CD4-positive, alpha-beta T cell treated with Interferon gamma for 1 hour (primary cell): ENCODE results near the gene SLC16A13.
"Not testable (repeated sequence)": the region's sequence is repeated elsewhere in the genome, so short reads cannot be mapped to it uniquely, and the experiment has no call there.

ENCODE experiments used
- DNase-seq: peaks from one replicate; pipeline ENCODE4 v3.0.0-alpha.2; 2020

SLC16A13 gene

DNA sequence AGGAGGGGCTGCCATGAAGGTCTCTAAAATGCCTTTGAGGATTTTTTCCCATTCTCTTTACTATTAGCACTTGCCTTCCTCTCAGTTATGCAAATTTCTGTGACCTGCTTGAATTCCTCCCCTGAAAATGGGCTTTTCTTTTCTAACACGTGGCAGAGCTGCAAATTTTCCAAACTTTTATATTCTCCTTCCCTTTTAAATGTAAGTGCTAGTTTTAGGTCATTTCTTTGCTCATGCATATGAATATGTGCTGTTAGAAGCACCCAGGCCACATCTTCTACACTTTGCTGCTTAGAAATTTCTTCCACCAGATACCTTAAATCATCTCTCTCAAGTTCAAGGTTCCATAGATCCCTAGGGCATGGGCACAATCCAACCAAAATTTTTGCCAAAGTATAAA lies 32.5 kb downstream of the SLC16A13 start:
- DNase-seq, result no peak

- DNase-seq, result no peak
Observed at GRCh38 chr17:7070712-7071111, 34.9 kb downstream of the SLC16A13 start.

DNA sequence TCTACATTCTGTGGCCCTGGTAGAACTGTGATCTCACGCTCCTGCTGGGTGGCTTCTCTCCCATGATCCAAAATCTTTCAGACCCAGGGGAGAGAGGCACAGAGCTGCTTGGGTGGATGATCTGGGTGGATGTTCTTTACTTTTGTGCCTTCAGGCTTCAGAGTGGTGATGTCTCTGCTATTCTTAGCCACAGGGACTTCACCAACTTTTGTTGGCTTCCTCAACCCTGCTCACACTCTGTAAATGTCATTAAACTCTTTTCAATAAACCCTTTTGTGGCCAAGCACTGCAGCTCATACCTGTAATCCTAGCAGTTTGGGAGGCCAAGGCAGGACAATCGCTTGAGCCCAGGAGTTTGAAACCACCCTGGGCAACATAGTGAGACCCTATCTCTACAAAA lies 36.6 kb downstream of the SLC16A13 start:
- no peak for DNase-seq

GRCh38 chr17:7074931-7075330 lies 39.1 kb downstream of the SLC16A13 start:
- no peak for DNase-seq

GRCh38 chr17:7077911-7078546 lies 42.2 kb downstream of the SLC16A13 start:
- DNase-seq, result no peak

GRCh38 chr17:7078711-7079110 lies 42.9 kb downstream of the SLC16A13 start:
- no peak for DNase-seq

- no peak for DNase-seq
Observed at GRCh38 chr17:7079581-7080455, 44.0 kb downstream of the SLC16A13 start, which contains the start of gene CLEC10A. Gene CLEC10A, minus strand, starts transcription at chr17:7080251. Its CDS starts 1,439 bp downstream, at chr17:7078812.

DNA sequence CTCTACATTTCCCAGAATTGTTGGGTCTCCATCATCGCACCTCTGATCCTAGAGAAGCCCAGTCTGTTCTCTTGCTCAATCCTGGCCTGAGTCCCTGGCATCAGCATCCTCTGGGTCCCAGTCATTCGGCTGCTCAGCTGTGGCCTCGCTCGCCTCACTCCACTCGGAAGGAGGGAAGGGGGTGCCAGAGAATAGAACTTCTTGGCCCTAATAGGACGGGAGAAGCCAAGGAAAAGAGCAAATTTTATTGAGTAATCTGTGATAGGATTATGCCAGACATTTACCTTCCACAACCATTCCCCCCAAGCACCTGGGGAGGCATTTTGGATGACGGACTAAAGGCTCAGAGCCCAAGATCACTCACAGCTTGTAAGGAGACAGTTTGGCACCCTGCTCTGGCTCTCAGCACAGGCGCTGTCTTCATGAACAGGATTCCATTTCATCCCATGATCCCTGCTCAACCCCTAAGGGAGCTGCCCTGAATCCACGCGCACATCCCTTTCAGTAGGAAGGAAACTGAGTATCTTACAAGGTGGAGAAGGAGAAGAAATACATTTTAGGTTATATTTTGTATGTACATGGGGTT lies 44.7 kb downstream of the SLC16A13 start:
- no peak for DNase-seq

DNA sequence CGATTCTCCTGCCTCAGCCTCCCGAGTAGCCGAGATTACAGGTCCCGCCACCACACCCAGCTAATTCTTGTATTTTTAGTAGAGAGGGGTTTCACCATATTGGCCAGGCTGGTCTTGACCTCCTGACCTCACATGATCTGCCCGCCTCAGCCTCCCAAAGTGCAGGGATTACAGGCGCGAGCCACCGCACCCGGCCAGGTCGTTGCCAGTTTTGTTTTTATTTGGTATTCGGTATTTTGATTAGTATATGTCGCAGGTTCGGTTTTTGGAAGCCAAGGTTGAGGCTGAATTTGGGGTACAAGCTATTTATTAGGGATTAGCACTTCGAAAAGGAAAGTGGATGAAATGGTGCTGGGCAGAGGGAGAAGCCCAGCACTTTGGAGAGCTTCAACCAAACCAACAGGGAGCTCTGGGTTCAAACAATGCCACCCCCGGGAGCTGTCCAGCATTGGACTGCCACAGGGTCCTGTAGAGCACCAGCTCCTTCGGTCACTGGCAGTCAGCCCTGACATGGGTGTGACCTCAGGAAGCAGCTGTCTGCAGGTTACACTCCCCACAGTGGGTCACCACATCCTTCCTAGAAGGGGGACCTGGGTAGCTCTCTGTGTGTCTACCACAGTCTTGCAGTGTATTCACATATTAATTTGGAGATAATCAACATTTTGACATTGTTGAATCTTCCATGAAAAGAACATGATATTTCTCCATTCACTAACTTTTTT lies 45.7 kb downstream of the SLC16A13 start:
- DNase-seq, result peak; percentile 46

DNA sequence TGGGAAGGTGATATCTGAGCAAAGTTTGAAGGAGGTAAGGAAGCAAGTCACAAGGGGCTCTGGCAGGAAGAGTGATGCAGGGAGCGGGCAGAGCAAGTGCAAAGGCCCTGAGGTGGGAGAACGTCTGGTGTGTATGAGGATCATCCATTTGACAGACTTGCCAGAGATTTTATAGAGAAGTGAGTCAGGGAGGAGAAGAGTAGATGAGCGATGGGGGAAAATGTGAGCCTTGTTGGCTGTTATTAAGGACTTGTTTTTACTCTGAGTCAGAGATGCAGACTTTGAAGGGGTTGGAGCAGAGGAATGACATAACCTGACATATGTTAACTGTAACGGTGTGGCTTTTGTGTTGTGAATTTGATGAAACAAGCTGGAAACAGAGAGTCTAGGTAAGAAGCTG lies 47.8 kb downstream of the SLC16A13 start:
- no peak for DNase-seq

- DNase-seq, result no peak
Observed at GRCh38 chr17:7084088-7084487, 48.3 kb downstream of the SLC16A13 start.

GRCh38 chr17:7088442-7088841 lies 52.6 kb downstream of the SLC16A13 start:
- DNase-seq, result not testable (repeated sequence)

- not testable (repeated sequence) for DNase-seq
Observed at GRCh38 chr17:7089570-7089969, 53.8 kb downstream of the SLC16A13 start.
